ENCODE results near the gene POLK. TPM values are rescaled to one million over a fixed set of nuclear protein-coding genes. Genes with fewer than 3 reads are reported as not detected.

Gene POLK
- total and polyA plus RNA-seq, 11 donors: 5.2 to 28.8 (median 19.9) TPM

GRCh38 chr5:75566710-75567309, 55.1 kb downstream of the POLK start:
- WGBS, 4 donors: 22 to 40% (median 29%) methylated on average over 6 of the region's 6 CpGs
- H3K4me1 ChIP-seq: peaks cover 0 to 51% (median 29%) of the 10 kb centered on the region in 12 donors
- peak overlapping the region in 2 of 12 donors; percentile 6 to 8 for H3K4me3 ChIP-seq
- ATAC-seq (peak; percentile 91 to 99 (median 96)), DNase-seq (no peak)
- peaks cover 0 to 9% (median 3%) of the 10 kb centered on the region in 9 donors for H3K36me3 ChIP-seq
- intact Hi-C loops (cut with DNase I): loop anchor here in 7 of 10 donors (2.0 to 10.0 kb wide), 4 partner anchors 52 to 330 kb away; partner anchors contain the start of genes CERT1 (in 7 of the 7), POLK (in 7 of the 7) and ANKRD31 (in 1 of the 7)
- H3K9me3 ChIP-seq: peaks cover 0 to 26% (median 7%) of the 10 kb centered on the region in 12 donors
- peak overlapping the region in 11 of 12 donors; percentile 33 to 75 (median 61) for H3K27ac ChIP-seq
- no peaks in the 10 kb centered on the region for H3K27me3 ChIP-seq
- TF ChIP-seq CTCF (IDR thresholded peaks at IDR 0.05) (no peak), POLR2A (IDR thresholded peaks at IDR 0.05) (no peak)

- DNase-seq (no peak), ATAC-seq (peak in 3 of 4 donors; percentile 46 to 57 (median 49))
- Histone ChIP-seq H3K4me3 (no peak overlapping the region), H3K9me3 (peaks cover 0 to 21% (median 7%) of the 10 kb centered on the region in 12 donors), H3K27ac (peak overlapping the region in 8 of 12 donors; percentile 49 to 75 (median 64)), H3K36me3 (peaks cover 0 to 9% (median 3%) of the 10 kb centered on the region in 9 donors), H3K4me1 (peaks cover 0 to 52% (median 29%) of the 10 kb centered on the region in 12 donors), H3K27me3 (no peaks in the 10 kb centered on the region)
- WGBS, 4 donors: 27 to 48% (median 39%) methylated on average over 2 of the region's 2 CpGs
- intact Hi-C loops (cut with DNase I): loop anchor here in 7 of 10 donors (2.0 to 10.0 kb wide), 4 partner anchors 53 to 330 kb away; partner anchors contain the start of genes CERT1 (in 7 of the 7), POLK (in 7 of the 7) and ANKRD31 (in 1 of the 7)
- TF ChIP-seq CTCF (IDR thresholded peaks at IDR 0.05): no peak
- no peak for TF ChIP-seq POLR2A (IDR thresholded peaks at IDR 0.05)
Observed at GRCh38 chr5:75567710-75568109, 56.0 kb downstream of the POLK start.

DNA sequence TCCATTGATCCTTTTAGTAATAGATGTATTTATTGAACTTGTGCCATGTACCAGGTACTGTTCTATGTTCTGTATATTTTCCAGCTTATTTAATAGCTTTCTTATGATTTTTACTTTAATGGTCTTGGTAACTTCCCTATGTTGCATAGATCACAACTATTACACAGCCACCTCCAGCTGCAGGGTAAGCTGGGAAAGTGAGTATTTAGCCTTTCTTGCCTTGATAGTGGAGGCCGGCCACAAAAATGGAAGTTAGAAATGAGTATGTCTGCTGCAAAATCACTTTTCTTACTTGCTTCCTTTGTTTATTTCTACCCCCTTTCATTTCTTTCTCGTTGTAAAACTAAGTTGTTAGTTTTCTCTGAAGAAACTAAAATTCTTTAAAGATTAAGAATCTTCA, 56.5 kb downstream of the POLK start:
- 83 to 87% (median 85%) methylated on average over 2 of the region's 2 CpGs for WGBS, 4 donors
- DNase-seq: no peak
- Histone ChIP-seq H3K27ac (peak overlapping the region in 3 of 12 donors; percentile 49 to 68 (median 66)), H3K27me3 (no peaks in the 10 kb centered on the region), H3K36me3 (peaks cover 0 to 9% (median 3%) of the 10 kb centered on the region in 9 donors), H3K4me1 (peaks cover 0 to 52% (median 29%) of the 10 kb centered on the region in 12 donors), H3K9me3 (peaks cover 0 to 18% (median 5%) of the 10 kb centered on the region in 12 donors), H3K4me3 (no peak overlapping the region)
- intact Hi-C loops (cut with DNase I): loop anchor here in 6 of 10 donors (5.0 to 10.0 kb wide), 3 partner anchors 53 to 331 kb away; partner anchors contain the start of genes CERT1 (in 6 of the 6), POLK (in 6 of the 6) and ANKRD31 (in 1 of the 6)
- ATAC-seq: no peak
- TF ChIP-seq POLR2A (IDR thresholded peaks at IDR 0.05): no peak
- no peak for TF ChIP-seq CTCF (IDR thresholded peaks at IDR 0.05)

GRCh38 chr5:75571547-75571946, 59.9 kb downstream of the POLK start:
- intact Hi-C loops (cut with DNase I): loop anchor here in 1 of 10 donors (10.0 kb wide), 1 partner anchor 137 kb away; no protein-coding TSS in a partner anchor
- H3K27me3 ChIP-seq: no peaks in the 10 kb centered on the region
- TF ChIP-seq CTCF (IDR thresholded peaks at IDR 0.05) (no peak), POLR2A (IDR thresholded peaks at IDR 0.05) (no peak)
- no peak overlapping the region for H3K4me3 ChIP-seq
- H3K27ac ChIP-seq: no peak overlapping the region
- H3K9me3 ChIP-seq: no peaks in the 10 kb centered on the region
- peaks cover 0 to 19% (median 8%) of the 10 kb centered on the region in 9 donors for H3K36me3 ChIP-seq
- no peak for DNase-seq
- no peak for ATAC-seq
- 55 to 67% (median 60%) methylated on average over 2 of the region's 2 CpGs for WGBS, 4 donors
- peaks cover 0 to 64% (median 34%) of the 10 kb centered on the region in 12 donors for H3K4me1 ChIP-seq

Measured in heart left ventricle (tissue), 16 donors.